Parathyroid adenoma (tissue), 2 donors: ENCODE results near the gene AATK.

Source experiments
- H2AFZ ChIP-seq: fragments of 300-600 bp; sonication (generic); one replicate; pipeline ENCODE4 v1.7.0; 2017; ENCODE audit warnings: antibody characterized with exemption, mild to moderate bottlenecking
- H3K27ac ChIP-seq: fragments of 300-600 bp; sonication (generic); one replicate; pipeline ENCODE4 v1.7.0; 2017
- H3K27me3 ChIP-seq: fragments of 300-600 bp; sonication (generic); one replicate; pipeline ENCODE4 v1.7.0; 2017; ENCODE audit warnings: low read length; ENCODE audit not compliant: control insufficient read depth, insufficient read depth
- H3K36me3 ChIP-seq: fragments of 300-600 bp; sonication (generic); one replicate; pipeline ENCODE4 v1.7.0; 2017; ENCODE audit warnings: low read length; ENCODE audit not compliant: control insufficient read depth, insufficient read depth
- H3K4me1 ChIP-seq: fragments of 300-600 bp; sonication (generic); one replicate; pipeline ENCODE4 v1.7.0; 2017; ENCODE audit warnings: control low read depth
- H3K4me2 ChIP-seq: fragments of 300-600 bp; sonication (generic); one replicate; pipeline ENCODE4 v1.7.0; 2017; ENCODE audit warnings: low read length
- H3K4me3 ChIP-seq: fragments of 300-600 bp; sonication (generic); one replicate; pipeline ENCODE4 v1.7.0; 2017; ENCODE audit warnings: low read depth, low read length
- H3K79me2 ChIP-seq: fragments of 300-600 bp; sonication (generic); one replicate; pipeline ENCODE4 v1.7.0; 2017; ENCODE audit warnings: control low read depth
- H3K9ac ChIP-seq: fragments of 300-600 bp; sonication (generic); one replicate; pipeline ENCODE4 v1.7.0; 2017; ENCODE audit warnings: mild to moderate bottlenecking
- H3K9me3 ChIP-seq: fragments of 300-600 bp; sonication (generic); one replicate; pipeline ENCODE4 v1.7.0; 2017; ENCODE audit warnings: low read length; ENCODE audit not compliant: control insufficient read depth
- CTCF ChIP-seq: fragments of 300-600 bp; sonication (generic); IDR thresholded peaks from one replicate; pipeline ENCODE4 v1.7.0; 2017; ENCODE audit warnings: antibody characterized with exemption, mild to moderate bottlenecking
- donor health status: primary hyperparathyroidism.

AATK gene

GRCh38 chr17:81206166-81206565, 40.1 kb upstream of the AATK start:
- no peak for TF ChIP-seq CTCF
- no peak overlapping the region for H3K27ac ChIP-seq
- no peaks in the 10 kb centered on the region for H3K9me3 ChIP-seq
- no peaks in the 10 kb centered on the region for H3K36me3 ChIP-seq
- H3K27me3 ChIP-seq: no peaks in the 10 kb centered on the region
- H3K79me2 ChIP-seq: no peaks in the 10 kb centered on the region
- no peaks in the 10 kb centered on the region for H3K4me1 ChIP-seq
- H3K9ac ChIP-seq: no peak overlapping the region
- no peak overlapping the region for H2AFZ ChIP-seq
- H3K4me2 ChIP-seq: no peak overlapping the region
- H3K4me3 ChIP-seq: no peak overlapping the region

GRCh38 chr17:81204578-81204977, 38.6 kb upstream of the AATK start:
- no peaks in the 10 kb centered on the region for H3K4me1 ChIP-seq
- no peak overlapping the region for H3K27ac ChIP-seq
- H3K4me3 ChIP-seq: no peak overlapping the region
- no peak overlapping the region for H2AFZ ChIP-seq
- no peaks in the 10 kb centered on the region for H3K9me3 ChIP-seq
- no peaks in the 10 kb centered on the region for H3K27me3 ChIP-seq
- H3K36me3 ChIP-seq: no peaks in the 10 kb centered on the region
- no peak overlapping the region for H3K4me2 ChIP-seq
- H3K9ac ChIP-seq: no peak overlapping the region
- H3K79me2 ChIP-seq: no peaks in the 10 kb centered on the region
- no peak for TF ChIP-seq CTCF

GRCh38 chr17:81203136-81203535, 37.1 kb upstream of the AATK start:
- Histone ChIP-seq H3K36me3 (no peaks in the 10 kb centered on the region), H3K9me3 (no peaks in the 10 kb centered on the region), H3K9ac (no peak overlapping the region), H3K4me1 (no peaks in the 10 kb centered on the region), H3K27ac (no peak overlapping the region), H3K27me3 (no peaks in the 10 kb centered on the region), H3K4me2 (no peak overlapping the region), H3K79me2 (no peaks in the 10 kb centered on the region), H2AFZ (no peak overlapping the region), H3K4me3 (no peak overlapping the region)
- no peak for TF ChIP-seq CTCF

- no peak for TF ChIP-seq CTCF
- H3K36me3 ChIP-seq: no peaks in the 10 kb centered on the region
- no peak overlapping the region for H3K4me3 ChIP-seq
- no peaks in the 10 kb centered on the region for H3K79me2 ChIP-seq
- no peaks in the 10 kb centered on the region for H3K9me3 ChIP-seq
- H2AFZ ChIP-seq: no peak overlapping the region
- no peak overlapping the region for H3K27ac ChIP-seq
- no peak overlapping the region for H3K9ac ChIP-seq
- H3K4me2 ChIP-seq: no peak overlapping the region
- no peaks in the 10 kb centered on the region for H3K4me1 ChIP-seq
- no peaks in the 10 kb centered on the region for H3K27me3 ChIP-seq
These were observed 36.3 kb upstream of the AATK start for GRCh38 chr17:81202318-81202717.

- Histone ChIP-seq H2AFZ (no peak overlapping the region), H3K36me3 (no peaks in the 10 kb centered on the region), H3K9ac (no peak overlapping the region), H3K4me2 (no peak overlapping the region), H3K9me3 (no peaks in the 10 kb centered on the region), H3K4me1 (no peaks in the 10 kb centered on the region), H3K27ac (no peak overlapping the region), H3K79me2 (no peaks in the 10 kb centered on the region), H3K4me3 (no peak overlapping the region), H3K27me3 (no peaks in the 10 kb centered on the region)
- TF ChIP-seq CTCF: peak; percentile 62
These were observed 34.9 kb upstream of the AATK start for GRCh38 chr17:81200695-81201580.
